ENCODE results near the gene PPP1R15A.

PPP1R15A gene

GRCh38 chr19:48899781-48900476 is 27.7 kb downstream of the PPP1R15A start, which contains the start of gene NUCB1 (continued):
- TF ChIP-seq KLF8 (tag by site-specific recombination; IDR thresholded peaks at IDR 0.05): peak; percentile 53; the same call in 1 of the 2 replicates
- TF ChIP-seq REST (tag by site-specific recombination; IDR thresholded peaks at IDR 0.05): no peak
- TF ChIP-seq ZNF518A (tag by site-specific recombination; conservative IDR thresholded peaks at IDR 0.05; ENCODE audit: low read depth): peak; percentile 87
- TF ChIP-seq ZNF280D (tag by site-specific recombination; IDR thresholded peaks at IDR 0.05): 0 out of 2 replicates have a peak, but pooled peaks have one; percentile 26
- TF ChIP-seq WT1 (tag by site-specific recombination; IDR thresholded peaks at IDR 0.05): 0 out of 2 replicates have a peak, but pooled peaks have one; percentile 31
- TF ChIP-seq ZNF48 (tag by site-specific recombination; IDR thresholded peaks at IDR 0.05): no peak

- Histone ChIP-seq H3K9me3 (ENCODE audit: control insufficient read depth, insufficient read depth, low read depth, low read length) (no peaks in the 10 kb centered on the region), H3K27ac (ENCODE audit: extremely low read depth, low read depth, low read length) (peak overlapping the region; percentile 62), H3K4me1 (ENCODE audit: control insufficient read depth, insufficient read depth, low read length) (no peaks in the 10 kb centered on the region), H3K4me3 (ENCODE audit: low read depth, low read length) (peak overlapping the region; percentile 54), H3K36me3 (ENCODE audit: control insufficient read depth in 2 of 2, insufficient read depth in 1 of 2, low read length in 2 of 2) (peaks cover 8 to 19% of the 10 kb centered on the region in 2 experiments; a peak in 2 of 3 replicates)
- ChIA-PET POLR2A (interaction anchor here (0.6 to 2.9 kb wide), 13 partner anchors 20 to 281 kb away, joined by 3 to 30 read pairs (median 6); partner anchors contain the start of genes BAX, DHDH, FTL and GYS1), CTCF (interaction anchor here (0.6 to 1.5 kb wide), 7 partner anchors 32 to 113 kb away, joined by 3 to 5 read pairs (median 3); partner anchors contain the start of genes GYS1, HSD17B14 and RUVBL2)
- TF ChIP-seq ZNF37A (tag by site-specific recombination; IDR thresholded peaks at IDR 0.05) (no peak), GLIS2 (tag by site-specific recombination; IDR thresholded peaks at IDR 0.05) (peak; percentile 38; the same call in 1 of the 2 replicates), ZIC2 (tag by site-specific recombination; IDR thresholded peaks at IDR 0.05) (no peak), HOXD13 (CRISPR knock-in tag; IDR thresholded peaks at IDR 0.05; ENCODE audit: borderline replicate concordance) (no peak), KLF7 (tag by site-specific recombination; IDR thresholded peaks at IDR 0.05; ENCODE audit: borderline replicate concordance) (0 out of 2 replicates have a peak, but pooled peaks have one; percentile 17), ZNF433 (tag by site-specific recombination; IDR thresholded peaks at IDR 0.05; ENCODE audit: low read depth) (no peak), MEIS1 (CRISPR knock-in tag; IDR thresholded peaks at IDR 0.05; ENCODE audit: borderline replicate concordance) (no peak), ZFP3 (tag by site-specific recombination; IDR thresholded peaks at IDR 0.05; ENCODE audit: low read depth) (no peak), ZSCAN30 (tag by site-specific recombination; IDR thresholded peaks at IDR 0.05) (no peak), PATZ1 (tag by site-specific recombination; IDR thresholded peaks at IDR 0.05) (no peak), ZNF513 (tag by site-specific recombination; IDR thresholded peaks at IDR 0.05) (no peak)
Observed at GRCh38 chr19:48900477-48901406, 28.5 kb downstream of the PPP1R15A start.

Measured in HEK293 (cell line).